SK-N-SH (cell line): Measurements from ENCODE around the gene ARHGAP23. TPM values are rescaled to one million over a fixed set of nuclear protein-coding genes. Genes with fewer than 3 reads are reported as not detected.

Experiments
- CTCF ChIA-PET: fragments of 300-600, 350-600 bp; formaldehyde crosslinking; extraction: SDS; loops from one replicate; lab custom pipeline; 2021; lab: Yijun Ruan, JAX
- POLR2A ChIA-PET: fragments of 350-600 bp; sonication (Branson Sonifier 250); formaldehyde crosslinking; extraction: SDS; loops from one replicate; lab custom pipeline; 2020; ENCODE audit warnings: antibody characterized with exemption, inconsistent platforms; lab: Yijun Ruan, JAX
- DNase-seq: peaks from one replicate; pipeline ENCODE4 v3.0.0; 2012
- H2AFZ ChIP-seq: fragments of 200-600 bp; sonication (generic); 2 replicates; pipeline ENCODE4 v1.8.1; 2016; ENCODE audit warnings: antibody characterized with exemption, mild to moderate bottlenecking, low read depth
- H3F3A ChIP-seq: fragments of 200-600 bp; sonication (generic); replicated peaks from 2 replicates; pipeline ENCODE3; 2016; ENCODE audit warnings: antibody characterized with exemption, mild to moderate bottlenecking; ENCODE audit not compliant: insufficient read depth
- H3K27ac ChIP-seq, 2 experiments: fragments of 200-500 bp in 1 of 2; fragments of 200-600 bp in 1 of 2; sonication (Bioruptor generic) in 1 of 2; sonication (generic), shearing (Covaris generic) in 1 of 2; 2 replicates each; pipeline versions ENCODE4 v1.5.1 to v1.6.1; 2014 to 2016; ENCODE audit warnings: low read depth in 2 of 2, inconsistent platforms in 1 of 2, low read length in 1 of 2, mild to moderate bottlenecking in 1 of 2, mixed read lengths in 1 of 2
- H3K27me3 ChIP-seq: fragments of 200-600 bp; sonication (generic), shearing (Covaris generic); 2 replicates; pipeline ENCODE4 v1.6.1; 2016; ENCODE audit warnings: mixed run types; ENCODE audit not compliant: insufficient read depth
- H3K36me3 ChIP-seq, 2 experiments: fragments of 200-500 bp in 1 of 2; fragments of 200-600 bp in 1 of 2; sonication (Bioruptor generic) in 1 of 2; sonication (generic) in 1 of 2; replicated peaks in 1 of 2; 2 replicates each; pipeline versions ENCODE3 to v1.5.1; 2014 to 2016; ENCODE audit warnings: low read length in 1 of 2, mild to moderate bottlenecking in 1 of 2; ENCODE audit not compliant: insufficient read depth in 2 of 2, control insufficient read depth in 1 of 2
- H3K4me1 ChIP-seq, 2 experiments: fragments of 200-500 bp in 1 of 2; fragments of 200-600 bp in 1 of 2; sonication (Bioruptor generic) in 1 of 2; sonication (generic), shearing (Covaris generic) in 1 of 2; 2 replicates each; pipeline versions ENCODE4 v1.5.1 to v1.6.1; 2014 to 2016; ENCODE audit warnings: low read depth in 1 of 2, low read length in 1 of 2, mixed run types in 1 of 2; ENCODE audit not compliant: insufficient read depth in 2 of 2, control insufficient read depth in 1 of 2
- H3K4me2 ChIP-seq: fragments of 200-600 bp; sonication (generic), shearing (Covaris generic); 2 replicates; pipeline ENCODE4 v1.6.1; 2017; ENCODE audit warnings: mixed run types
- H3K4me3 ChIP-seq, 2 experiments: fragments of 200-500 bp in 1 of 2; fragments of 200-600 bp in 1 of 2; sonication (Bioruptor generic) in 1 of 2; sonication (generic), shearing (Covaris generic) in 1 of 2; 2 replicates each; pipeline versions ENCODE4 v1.5.1 to v1.8.1; 2014 to 2016; ENCODE audit warnings: low read depth in 2 of 2, inconsistent platforms in 1 of 2, low read length in 1 of 2, mild to moderate bottlenecking in 1 of 2, mixed read lengths in 1 of 2, moderate library complexity in 1 of 2
- H3K79me2 ChIP-seq: fragments of 200-600 bp; sonication (generic); 2 replicates; pipeline ENCODE4 v1.8.1; 2017; ENCODE audit warnings: mild to moderate bottlenecking; ENCODE audit not compliant: insufficient read depth
- H3K9ac ChIP-seq: fragments of 200-600 bp; sonication (generic); 2 replicates; pipeline ENCODE4 v1.6.1; 2017; ENCODE audit warnings: mixed run types
- H3K9me2 ChIP-seq: fragments of 200-600 bp; sonication (generic); 2 replicates; pipeline ENCODE4 v1.6.1; 2017; ENCODE audit warnings: mixed run types
- H3K9me3 ChIP-seq: fragments of 200-600 bp; sonication (generic); 2 replicates; pipeline ENCODE4 v1.6.1; 2017; ENCODE audit warnings: mixed run types, mild to moderate bottlenecking, moderate library complexity
- H4K20me1 ChIP-seq: fragments of 200-600 bp; sonication (generic); 2 replicates; pipeline ENCODE4 v1.6.1; 2017; ENCODE audit warnings: mild to moderate bottlenecking, mixed run types; ENCODE audit not compliant: insufficient read depth
- CHD2 ChIP-seq: fragments of 150-350 bp; IDR thresholded peaks from 2 replicates; pipeline ENCODE4 v1.6.1; 2018; ENCODE audit warnings: low read length; ENCODE audit not compliant: partially characterized antibody
- EZH2phosphoT487 ChIP-seq: fragments of 200-600 bp; sonication (generic); IDR thresholded peaks from 2 replicates; pipeline ENCODE4 v1.6.1; 2017; ENCODE audit warnings: low read depth, mixed run types, mild to moderate bottlenecking, antibody characterized with exemption, moderate library complexity, borderline replicate concordance
- FOSL2 ChIP-seq: IDR thresholded peaks from 2 replicates; pipeline ENCODE4 v1.4.0; 2012; ENCODE audit warnings: low read depth, mild to moderate bottlenecking, moderate library complexity, borderline replicate concordance
- FOXM1 ChIP-seq: IDR thresholded peaks from 2 replicates; pipeline ENCODE4 v1.4.0; 2012; ENCODE audit warnings: low read depth, mild to moderate bottlenecking
- GATA2 ChIP-seq: sonication (generic); formaldehyde crosslinking; IDR thresholded peaks from 2 replicates; pipeline ENCODE4 v1.5.0; 2020; ENCODE audit warnings: mild to moderate bottlenecking, missing genetic modification reagents
- JUND ChIP-seq: IDR thresholded peaks from 2 replicates; pipeline ENCODE4 v1.4.0; 2012
- MEF2A ChIP-seq: IDR thresholded peaks from 2 replicates; pipeline ENCODE4 v1.4.0; 2012; ENCODE audit warnings: low read depth, borderline replicate concordance
- MXI1 ChIP-seq: IDR thresholded peaks from 2 replicates; pipeline ENCODE4 v1.6.1; 2012; ENCODE audit warnings: mild to moderate bottlenecking, low read depth, low read length, improper control_type of control experiment
- NFIC ChIP-seq: IDR thresholded peaks from 2 replicates; pipeline ENCODE4 v1.4.0; 2012; ENCODE audit warnings: borderline replicate concordance
- NRF1 ChIP-seq: IDR thresholded peaks from 2 replicates; pipeline ENCODE4 v1.6.1; 2012; ENCODE audit warnings: low read depth, mild to moderate bottlenecking, low read length
- RCOR1 ChIP-seq: fragments of 150-350 bp; IDR thresholded peaks from 2 replicates; pipeline ENCODE4 v1.6.1; 2017; ENCODE audit warnings: antibody characterized with exemption, low read length
- RXRA ChIP-seq: IDR thresholded peaks from 2 replicates; pipeline ENCODE4 v1.4.0; 2012; ENCODE audit warnings: low read depth, mild to moderate bottlenecking, borderline replicate concordance
- TEAD4 ChIP-seq: IDR thresholded peaks from 2 replicates; pipeline ENCODE4 v1.4.0; 2012; ENCODE audit warnings: mild to moderate bottlenecking, borderline replicate concordance; ENCODE audit not compliant: insufficient read depth
- YY1 ChIP-seq: IDR thresholded peaks from 2 replicates; pipeline ENCODE4 v1.4.0; 2012; ENCODE audit warnings: low read depth, mild to moderate bottlenecking
- WGBS: methylation state at CpG from one replicate; pipeline ENCODE4 v1.1.6; 2017; ENCODE audit warnings: low lambda C conversion rate; 5-methylcytosine and 5-hydroxymethylcytosine counted together
- polyA plus RNA-seq, 3 experiments: library from polyadenylated mRNA; depleted of rRNA; stranded (reverse); fragments of >200 nt; gene quantifications; 2 replicates each; pipeline ENCODE4 v1.2.3, GENCODE V29; 2012
- TF ChIP-seq, protein P1 (sequence below): IDR thresholded peaks from 2 replicates; pipeline ENCODE4 v1.4.0; 2012; ENCODE audit warnings: low read depth
- TF ChIP-seq, protein P2 (sequence below): IDR thresholded peaks from 2 replicates; pipeline ENCODE4 v1.4.0; 2012; ENCODE audit warnings: low read depth, borderline replicate concordance

The ARHGAP23 gene
- polyA plus RNA-seq, 1 of the 3 experiments (the other 2 are of a cell fraction) = 19.2 TPM

DNA sequence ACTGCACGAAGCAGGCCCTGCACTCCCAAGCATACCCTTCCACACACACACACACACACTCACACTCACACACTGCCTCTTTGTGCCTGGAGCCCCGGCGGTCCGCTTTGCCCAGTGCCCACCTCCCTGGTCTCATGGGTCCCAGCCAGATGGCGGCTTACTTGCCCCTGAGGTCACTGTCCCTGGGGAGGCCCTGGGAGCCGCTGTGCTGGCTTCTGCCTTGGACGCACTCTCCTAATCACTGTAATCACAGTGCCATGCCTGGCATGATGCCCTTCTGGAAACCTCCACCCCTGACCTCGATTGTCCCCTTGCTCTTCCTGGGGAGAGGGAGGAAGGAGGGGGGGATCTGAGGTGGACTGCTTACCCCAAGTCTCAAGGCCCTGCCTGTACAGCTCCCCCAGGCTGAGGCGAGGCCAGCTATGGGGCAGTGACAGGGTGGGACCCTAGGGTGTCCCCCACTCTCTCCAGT, 36.0 kb downstream of the ARHGAP23 start:
- Histone ChIP-seq H3K9me3 (no peaks in the 10 kb centered on the region), H3F3A (peaks cover 7% of the 10 kb centered on the region), H3K4me1 (peaks cover 9 to 34% of the 10 kb centered on the region in 2 experiments; a peak in 3 of 4 replicates), H3K4me2 (peak overlapping the region; percentile 86), H3K9me2 (no peaks in the 10 kb centered on the region), H3K27me3 (no peaks in the 10 kb centered on the region), H3K4me3 (peak overlapping the region; percentile 38 to 64; a peak in 1 of 4 replicates), H3K9ac (peak overlapping the region; percentile 80), H4K20me1 (peaks cover 28% of the 10 kb centered on the region), H3K79me2 (peaks cover 52% of the 10 kb centered on the region), H3K27ac (peak overlapping the region; percentile 84 to 96), H2AFZ (0 out of 2 replicates have a peak overlapping the region, but pooled peaks have one; percentile 14), H3K36me3 (peaks cover 17 to 51% of the 10 kb centered on the region in 2 experiments)
- ChIA-PET POLR2A (interaction anchor here (0.7 to 1.7 kb wide), 3 partner anchors 10 to 46 kb away, joined by 3 to 6 read pairs (median 3); no protein-coding TSS in a partner anchor), CTCF (interaction anchor here (0.9 to 2.7 kb wide), 6 partner anchors 9 to 115 kb away, joined by 3 to 12 read pairs (median 6); no protein-coding TSS in a partner anchor)
- WGBS = 49% methylated on average over 9 of the region's 9 CpGs
- TF ChIP-seq, protein P1, sequence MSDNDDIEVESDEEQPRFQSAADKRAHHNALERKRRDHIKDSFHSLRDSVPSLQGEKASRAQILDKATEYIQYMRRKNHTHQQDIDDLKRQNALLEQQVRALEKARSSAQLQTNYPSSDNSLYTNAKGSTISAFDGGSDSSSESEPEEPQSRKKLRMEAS = no peak
- TF ChIP-seq, protein P2, sequence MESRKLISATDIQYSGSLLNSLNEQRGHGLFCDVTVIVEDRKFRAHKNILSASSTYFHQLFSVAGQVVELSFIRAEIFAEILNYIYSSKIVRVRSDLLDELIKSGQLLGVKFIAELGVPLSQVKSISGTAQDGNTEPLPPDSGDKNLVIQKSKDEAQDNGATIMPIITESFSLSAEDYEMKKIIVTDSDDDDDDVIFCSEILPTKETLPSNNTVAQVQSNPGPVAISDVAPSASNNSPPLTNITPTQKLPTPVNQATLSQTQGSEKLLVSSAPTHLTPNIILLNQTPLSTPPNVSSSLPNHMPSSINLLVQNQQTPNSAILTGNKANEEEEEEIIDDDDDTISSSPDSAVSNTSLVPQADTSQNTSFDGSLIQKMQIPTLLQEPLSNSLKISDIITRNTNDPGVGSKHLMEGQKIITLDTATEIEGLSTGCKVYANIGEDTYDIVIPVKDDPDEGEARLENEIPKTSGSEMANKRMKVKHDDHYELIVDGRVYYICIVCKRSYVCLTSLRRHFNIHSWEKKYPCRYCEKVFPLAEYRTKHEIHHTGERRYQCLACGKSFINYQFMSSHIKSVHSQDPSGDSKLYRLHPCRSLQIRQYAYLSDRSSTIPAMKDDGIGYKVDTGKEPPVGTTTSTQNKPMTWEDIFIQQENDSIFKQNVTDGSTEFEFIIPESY = no peak
- TF ChIP-seq JUND = no peak
- 0 out of 2 replicates have a peak, but pooled peaks have one; percentile 4 for TF ChIP-seq RXRA
- TF ChIP-seq RCOR1 = no peak
- peak; percentile 38; the same call in 1 of the 2 replicates for TF ChIP-seq NFIC
- 0 out of 2 replicates have a peak, but pooled peaks have one; percentile 15 for TF ChIP-seq MXI1
- TF ChIP-seq MEF2A = no peak
- no peak for TF ChIP-seq CHD2
- TF ChIP-seq FOXM1 = no peak
- TF ChIP-seq EZH2phosphoT487 = no peak
- TF ChIP-seq NRF1 = no peak
- no peak for TF ChIP-seq TEAD4
- TF ChIP-seq GATA2 = peak; percentile 76
- TF ChIP-seq YY1 = no peak
- TF ChIP-seq FOSL2 = no peak
- peak; percentile 83 for DNase-seq
